B cell (primary cell): ENCODE measurements around the gene SYCP2. TPM values are rescaled to one million over a fixed set of nuclear protein-coding genes. Genes with fewer than 3 reads are reported as not detected.
"Not testable (repeated sequence)": the region's sequence is repeated elsewhere in the genome, so short reads cannot be mapped to it uniquely, and the experiment has no call there.

Experiments used
- ATAC-seq: fragments of 200-7000 bp; cut with Tn5 transposase; one replicate; pipeline ENCODE4 v1.10.0; 2021; ENCODE audit warnings: low read depth, mild to moderate bottlenecking, moderate number of reproducible peaks, moderate library complexity
- CTCF ChIA-PET: fragments of 350-600 bp; sonication (Branson Sonifier 250); formaldehyde crosslinking; loops from one replicate; lab custom pipeline; 2021; ENCODE audit warnings: antibody characterized with exemption, inconsistent platforms; lab: Charles Lee
- POLR2A ChIA-PET: fragments of 350-600 bp; sonication (Branson Sonifier 250); formaldehyde crosslinking; loops from one replicate; lab custom pipeline; 2021; ENCODE audit warnings: antibody characterized with exemption; lab: Charles Lee
- DNase-seq: peaks from one replicate; pipeline ENCODE4 v3.0.0; 2013
- H2AFZ ChIP-seq: 2 replicates; pipeline ENCODE4 v1.6.1; 2012; ENCODE audit warnings: mild to moderate bottlenecking, low read depth, low read length; ENCODE audit not compliant: insufficient read depth, poor library complexity, severe bottlenecking
- H3K27ac ChIP-seq, 2 donors: 1 replicate in 1 of 2; 2 replicates in 1 of 2; pipeline ENCODE4 v1.5.1; 2012 to 2013; ENCODE audit warnings: low read length in 2 of 2, mild to moderate bottlenecking in 2 of 2, moderate library complexity in 1 of 2
- H3K27me3 ChIP-seq, 4 experiments: fragments of 200-600 bp in 1 of 4; sonication (generic) in 1 of 4; replicated peaks in 1 of 4; 1 replicate in 2 of 4; 2 replicates in 2 of 4; pipeline versions ENCODE4 v1.6.1 to v1.7.0; 2013 to 2016; ENCODE audit warnings: low read length in 3 of 4, mild to moderate bottlenecking in 2 of 4, mixed read lengths in 1 of 4, moderate library complexity in 1 of 4; ENCODE audit not compliant: insufficient read depth in 4 of 4, control insufficient read depth in 3 of 4; ENCODE audit errors: control extremely low read depth in 1 of 4
- H3K36me3 ChIP-seq, 2 experiments: replicated peaks in 1 of 2; 1 replicate in 1 of 2; 2 replicates in 1 of 2; pipeline versions ENCODE4 v1.6.1 to v1.7.1; 2013; ENCODE audit warnings: low read length in 1 of 2; ENCODE audit not compliant: insufficient read depth in 2 of 2, control insufficient read depth in 1 of 2; ENCODE audit errors: control extremely low read depth in 1 of 2, extremely low read depth in 1 of 2
- H3K4me1 ChIP-seq, 2 donors: fragments of 200-600 bp in 1 of 2; sonication (generic) in 1 of 2; 1 replicate in 1 of 2; 2 replicates in 1 of 2; pipeline versions ENCODE4 v1.5.1 to v1.6.1; 2013 to 2017; ENCODE audit warnings: low read length in 2 of 2; ENCODE audit not compliant: control insufficient read depth in 2 of 2, insufficient read depth in 2 of 2
- H3K4me2 ChIP-seq: replicated peaks from 2 replicates; pipeline ENCODE3; 2012; ENCODE audit warnings: mild to moderate bottlenecking, low read depth, low read length; ENCODE audit not compliant: poor library complexity, severe bottlenecking
- H3K4me3 ChIP-seq, 5 experiments: fragments of 200-600 bp in 1 of 5; sonication (generic) in 1 of 5; 1 replicate in 3 of 5; 2 replicates in 2 of 5; pipeline versions ENCODE4 v1.5.1 to v1.7.0; 2011 to 2016; ENCODE audit warnings: low read length in 4 of 5, mild to moderate bottlenecking in 4 of 5, low read depth in 2 of 5, control low read depth in 1 of 5, moderate library complexity in 1 of 5; ENCODE audit not compliant: insufficient read depth in 1 of 5; ENCODE audit errors: control extremely low read depth in 1 of 5, extremely low read depth in 1 of 5
- H3K79me2 ChIP-seq: fragments of 200-600 bp; sonication (generic); one replicate; pipeline ENCODE4 v1.6.0; 2016; ENCODE audit warnings: low read length; ENCODE audit not compliant: control insufficient read depth, insufficient read depth
- H3K9ac ChIP-seq: fragments of 200-600 bp; sonication (generic); 2 replicates; pipeline ENCODE4 v1.6.1; 2017; ENCODE audit warnings: mild to moderate bottlenecking, low read length, moderate library complexity
- H3K9me3 ChIP-seq, 3 donors: one replicate each; pipeline versions ENCODE4 v1.6.1 to v1.7.1; 2013; ENCODE audit warnings: low read length in 2 of 3; ENCODE audit not compliant: control insufficient read depth in 2 of 3, insufficient read depth in 1 of 3; ENCODE audit errors: control extremely low read depth in 1 of 3
- H4K20me1 ChIP-seq: 2 replicates; pipeline ENCODE4 v1.6.0; 2012; ENCODE audit warnings: mild to moderate bottlenecking, low read length; ENCODE audit not compliant: insufficient read depth, control insufficient read depth, poor library complexity, severe bottlenecking
- H3K27ac Mint-ChIP-seq: one replicate; pipeline ENCODE4 v1.8.0; 2021; ENCODE audit warnings: mixed read lengths
- H3K27me3 Mint-ChIP-seq: one replicate; pipeline ENCODE4 v1.8.0; 2021; ENCODE audit warnings: mixed read lengths
- H3K4me1 Mint-ChIP-seq: one replicate; pipeline ENCODE4 v1.8.0; 2021; ENCODE audit warnings: mixed read lengths
- H3K4me3 Mint-ChIP-seq: one replicate; pipeline ENCODE4 v1.8.0; 2021; ENCODE audit warnings: mixed read lengths
- H3K9me3 Mint-ChIP-seq: one replicate; pipeline ENCODE4 v1.8.0; 2022; ENCODE audit warnings: mixed read lengths; ENCODE audit not compliant: insufficient read depth
- EZH2 ChIP-seq: IDR thresholded peaks from 2 replicates; pipeline ENCODE4 v1.6.1; 2012; ENCODE audit warnings: borderline replicate concordance, low read depth, mild to moderate bottlenecking, moderate library complexity, low read length; ENCODE audit not compliant: insufficient read depth, poor library complexity, severe bottlenecking
- WGBS: methylation state at CpG from one replicate; pipeline ENCODE4 v1.1.5; 2013; ENCODE audit warnings: missing lambda C conversion rate; ENCODE audit not compliant: insufficient coverage; 5-methylcytosine and 5-hydroxymethylcytosine counted together
- intact Hi-C: fragments of 100-400 bp; cut with micrococcal nuclease; formaldehyde crosslinking; loops from one replicate; pipeline ENCODE4 v1.10.0; 2022
- polyA plus RNA-seq: library from polyadenylated mRNA; depleted of rRNA; stranded (reverse); fragments of >200 nt; gene quantifications from 2 replicates; pipeline ENCODE4 v1.2.3, GENCODE V29; 2012
- total RNA-seq, 2 donors: library from RNA; stranded (reverse); fragments of 120-200 nt in 1 of 2; gene quantifications; 1 replicate in 1 of 2; 2 replicates in 1 of 2; pipeline versions ENCODE4 v1.2.3 to v1.2.4, GENCODE V29; 2013 to 2022
- TF ChIP-seq, protein P1 (sequence below): fragments of 200-600 bp; IDR thresholded peaks from one replicate; pipeline ENCODE4 v1.8.0; 2022; ENCODE audit warnings: antibody characterized with exemption, mild to moderate bottlenecking

Gene SYCP2
- total and polyA plus RNA-seq, 2 donors (not counting 1 experiment from before 2014, with no cell fraction given): 0.98 to 4.5 TPM

DNA sequence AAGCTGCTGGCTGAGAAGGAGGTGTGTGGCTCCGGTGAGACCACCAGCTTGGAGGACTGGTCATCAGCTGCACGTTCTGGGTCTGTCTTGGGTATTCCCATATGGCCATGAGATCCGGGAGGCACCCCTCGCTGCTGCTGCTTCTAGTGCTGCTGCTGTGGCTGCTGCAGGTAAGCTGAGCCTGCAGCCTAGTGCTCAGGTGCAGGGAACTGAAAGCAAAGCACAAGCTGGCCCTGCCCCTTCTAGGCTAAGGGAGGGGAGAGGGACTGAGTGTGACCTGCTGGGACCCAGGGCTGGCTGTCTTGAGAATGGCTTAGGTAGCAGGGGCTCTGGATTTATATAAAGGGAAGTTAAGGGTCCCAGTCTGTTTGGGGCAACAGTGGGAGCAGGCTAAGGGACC is 25.2 kb upstream of the SYCP2 start:
- ChIA-PET POLR2A (no interaction called here), CTCF (interaction anchor here (1.0 to 1.3 kb wide), 3 partner anchors 9 to 25 kb away, joined by 3 to 4 read pairs (median 4); no protein-coding TSS in a partner anchor)
- no peaks in the 10 kb centered on the region for H3K4me1 ChIP-seq
- no peak overlapping the region for H3K4me2 ChIP-seq
- H3K36me3 ChIP-seq: no peaks in the 10 kb centered on the region
- H3K9me3 ChIP-seq: no peaks in the 10 kb centered on the region
- no peak overlapping the region for H3K27ac ChIP-seq
- H3K27me3 ChIP-seq: no peaks in the 10 kb centered on the region
- DNase-seq (no peak), ATAC-seq (no peak)
- TF ChIP-seq EZH2: no peak
- intact Hi-C loops: no loop called here
- H3K27me3 Mint-ChIP-seq: no peaks in the 10 kb centered on the region
- H3K4me3 ChIP-seq: no peak overlapping the region
- no peak overlapping the region for H3K4me3 Mint-ChIP-seq
- WGBS: 96% methylated on average over 4 of the region's 4 CpGs
- H4K20me1 ChIP-seq: no peaks in the 10 kb centered on the region
- H3K9me3 Mint-ChIP-seq: no peaks in the 10 kb centered on the region
- no peaks in the 10 kb centered on the region for H3K4me1 Mint-ChIP-seq
- no peak overlapping the region for H3K27ac Mint-ChIP-seq
- H2AFZ ChIP-seq: no peak overlapping the region
- no peak overlapping the region for H3K9ac ChIP-seq
- H3K79me2 ChIP-seq: no peaks in the 10 kb centered on the region

DNA sequence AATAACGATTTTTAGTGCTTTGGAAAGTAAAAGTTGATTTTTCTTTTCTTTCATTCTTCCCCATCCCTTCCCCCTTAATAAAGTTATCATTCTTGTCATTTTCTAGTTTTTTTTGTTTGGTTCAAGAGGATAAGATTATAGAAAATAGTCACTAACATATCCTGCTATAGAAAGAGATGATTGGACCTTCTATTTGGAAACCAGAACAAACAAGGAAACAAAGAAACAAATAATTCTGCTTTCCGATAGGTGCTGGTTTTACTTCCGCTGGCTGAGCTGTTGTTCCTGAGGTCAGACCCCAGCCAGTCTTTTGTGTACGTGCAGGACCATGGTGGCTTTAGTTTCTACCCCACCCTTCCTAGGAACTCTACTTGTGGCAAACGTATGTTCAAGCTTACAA is 24.7 kb upstream of the SYCP2 start, which contains the start of gene CDH26:
TSS of gene CDH26 (plus strand) at position 301 of the 400 bp plus-strand sequence. CDS start 304 bp downstream, outside the sequence.
- no peaks in the 10 kb centered on the region for H3K9me3 Mint-ChIP-seq
- no peak within 1 kb of the TSS for H3K4me3 Mint-ChIP-seq

DNA sequence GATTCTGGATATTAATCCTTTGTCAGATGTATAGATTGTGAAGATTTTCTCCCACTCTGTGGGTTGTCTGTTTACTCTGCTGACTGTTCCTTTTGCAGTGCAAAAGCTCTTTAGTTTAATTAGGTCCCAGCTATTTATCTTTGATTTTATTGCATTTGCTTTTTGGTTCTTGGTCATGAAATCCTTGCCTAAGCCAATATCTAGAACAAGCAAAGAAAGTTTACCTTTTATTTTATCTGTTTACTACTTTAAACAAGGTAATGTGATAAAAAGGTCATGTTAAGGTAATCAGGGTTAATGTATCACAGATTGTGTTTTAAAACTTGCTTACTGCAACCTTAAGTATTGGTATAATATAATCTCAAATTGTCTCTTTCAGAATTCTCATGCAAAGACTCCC is 24.1 kb upstream of the SYCP2 start:
- H3K9ac ChIP-seq, POLR2A ChIA-PET, H3K4me2 ChIP-seq, H3K27ac Mint-ChIP-seq, H3K4me1 ChIP-seq, H3K9me3 Mint-ChIP-seq, H3K79me2 ChIP-seq, CTCF ChIA-PET, H3K9me3 ChIP-seq, H2AFZ ChIP-seq, H3K4me3 Mint-ChIP-seq, ATAC-seq, H3K27ac ChIP-seq, H3K27me3 Mint-ChIP-seq, H4K20me1 ChIP-seq, intact Hi-C loops, DNase-seq, H3K4me3 ChIP-seq, H3K4me1 Mint-ChIP-seq, H3K27me3 ChIP-seq, H3K36me3 ChIP-seq: not testable (repeated sequence)

More for the DNA sequence above, 24.7 kb upstream of the SYCP2 start, which contains the start of gene CDH26:
- Histone ChIP-seq H3K4me1 (no peaks in the 10 kb centered on the region), H3K36me3 (no peaks in the 10 kb centered on the region), H3K9ac (no peak within 1 kb of the TSS), H3K4me3 (no peak within 1 kb of the TSS), H3K79me2 (no peaks in the 10 kb centered on the region), H4K20me1 (no peaks in the 10 kb centered on the region), H3K27me3 (no peaks in the 10 kb centered on the region), H3K27ac (no peak within 1 kb of the TSS), H3K4me2 (no peak within 1 kb of the TSS), H3K9me3 (no peaks in the 10 kb centered on the region), H2AFZ (no peak within 1 kb of the TSS)
- DNase-seq: no peak
- CTCF ChIA-PET: interaction anchor here (1.0 to 1.3 kb wide), 3 partner anchors 9 to 24 kb away, joined by 3 to 4 read pairs (median 4); no protein-coding TSS in a partner anchor
- no peaks in the 10 kb centered on the region for H3K4me1 Mint-ChIP-seq
- intact Hi-C loops: no loop called here
- H3K27ac Mint-ChIP-seq: no peak within 1 kb of the TSS
- POLR2A ChIA-PET: no interaction called here
- no peak for TF ChIP-seq EZH2
- TF ChIP-seq, protein P1, sequence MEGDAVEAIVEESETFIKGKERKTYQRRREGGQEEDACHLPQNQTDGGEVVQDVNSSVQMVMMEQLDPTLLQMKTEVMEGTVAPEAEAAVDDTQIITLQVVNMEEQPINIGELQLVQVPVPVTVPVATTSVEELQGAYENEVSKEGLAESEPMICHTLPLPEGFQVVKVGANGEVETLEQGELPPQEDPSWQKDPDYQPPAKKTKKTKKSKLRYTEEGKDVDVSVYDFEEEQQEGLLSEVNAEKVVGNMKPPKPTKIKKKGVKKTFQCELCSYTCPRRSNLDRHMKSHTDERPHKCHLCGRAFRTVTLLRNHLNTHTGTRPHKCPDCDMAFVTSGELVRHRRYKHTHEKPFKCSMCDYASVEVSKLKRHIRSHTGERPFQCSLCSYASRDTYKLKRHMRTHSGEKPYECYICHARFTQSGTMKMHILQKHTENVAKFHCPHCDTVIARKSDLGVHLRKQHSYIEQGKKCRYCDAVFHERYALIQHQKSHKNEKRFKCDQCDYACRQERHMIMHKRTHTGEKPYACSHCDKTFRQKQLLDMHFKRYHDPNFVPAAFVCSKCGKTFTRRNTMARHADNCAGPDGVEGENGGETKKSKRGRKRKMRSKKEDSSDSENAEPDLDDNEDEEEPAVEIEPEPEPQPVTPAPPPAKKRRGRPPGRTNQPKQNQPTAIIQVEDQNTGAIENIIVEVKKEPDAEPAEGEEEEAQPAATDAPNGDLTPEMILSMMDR: no peak
- H3K27me3 Mint-ChIP-seq: no peaks in the 10 kb centered on the region
- no peak for ATAC-seq
- 100% methylated on average over 1 of the region's 5 CpGs for WGBS
